COLO668 (cell line): Measurements from ENCODE around the gene SGK1.
A peak's percentile ranks its signal among the peaks of the same experiment; 100 is the strongest.
"Not testable (repeated sequence)": the region's sequence is repeated elsewhere in the genome, so short reads cannot be mapped to it uniquely, and the experiment has no call there.

Experiments
- DNase-seq: peaks from one replicate; lab custom pipeline; 2025; ENCODE audit not compliant: unreplicated experiment; lab: John Stamatoyannopoulos, UW

Gene SGK1

GRCh38 chr6:134307075-134307474 is 10.8 kb downstream of the SGK1 start:
- DNase-seq: no peak

GRCh38 chr6:134304381-134304780 is 13.5 kb downstream of the SGK1 start:
- not testable (repeated sequence) for DNase-seq

GRCh38 chr6:134303891-134304290 is 14.0 kb downstream of the SGK1 start:
- no peak for DNase-seq

DNA sequence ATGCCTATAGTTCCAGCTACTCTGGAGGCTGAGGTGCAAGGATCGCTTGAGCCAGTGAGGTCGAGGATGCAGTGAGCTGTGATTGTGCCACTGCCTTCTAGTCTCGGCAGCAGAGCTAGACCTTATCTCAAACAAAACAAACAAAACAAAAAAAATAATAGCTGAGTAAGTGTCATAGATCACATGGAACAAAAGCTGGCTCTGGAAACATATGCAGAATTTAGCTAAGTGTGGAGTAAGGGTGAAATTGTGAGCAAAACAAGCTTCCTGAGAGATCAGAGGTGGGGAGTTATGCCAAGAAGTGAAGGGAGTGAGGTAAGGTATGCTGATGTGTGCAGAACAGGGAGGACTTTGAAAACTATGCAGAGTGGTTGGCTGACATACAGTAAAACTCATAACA is 18.7 kb downstream of the SGK1 start:
- DNase-seq: no peak

DNA sequence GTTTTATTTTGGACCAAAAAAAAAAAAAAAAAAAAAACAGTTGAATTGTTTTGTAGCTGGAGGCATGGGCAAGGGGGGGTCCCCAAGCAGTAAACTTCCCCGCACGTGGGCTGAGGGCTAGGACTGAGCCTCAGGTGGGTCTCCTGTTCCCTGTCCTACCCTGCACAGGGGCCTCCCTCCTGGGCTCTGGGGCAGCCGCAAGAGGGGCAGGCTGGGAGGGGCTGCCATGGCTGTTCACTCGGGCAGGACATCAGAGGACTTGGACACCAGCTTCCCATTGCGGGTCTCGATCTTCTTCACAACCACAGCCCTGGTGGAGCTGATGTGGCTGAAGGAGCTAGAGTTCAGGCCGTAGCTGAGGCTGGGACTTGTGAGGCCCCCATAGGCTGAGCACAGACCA is 21.1 kb downstream of the SGK1 start:
- no peak for DNase-seq

- DNase-seq: no peak
These were observed 21.9 kb downstream of the SGK1 start for GRCh38 chr6:134295953-134296553.

DNA sequence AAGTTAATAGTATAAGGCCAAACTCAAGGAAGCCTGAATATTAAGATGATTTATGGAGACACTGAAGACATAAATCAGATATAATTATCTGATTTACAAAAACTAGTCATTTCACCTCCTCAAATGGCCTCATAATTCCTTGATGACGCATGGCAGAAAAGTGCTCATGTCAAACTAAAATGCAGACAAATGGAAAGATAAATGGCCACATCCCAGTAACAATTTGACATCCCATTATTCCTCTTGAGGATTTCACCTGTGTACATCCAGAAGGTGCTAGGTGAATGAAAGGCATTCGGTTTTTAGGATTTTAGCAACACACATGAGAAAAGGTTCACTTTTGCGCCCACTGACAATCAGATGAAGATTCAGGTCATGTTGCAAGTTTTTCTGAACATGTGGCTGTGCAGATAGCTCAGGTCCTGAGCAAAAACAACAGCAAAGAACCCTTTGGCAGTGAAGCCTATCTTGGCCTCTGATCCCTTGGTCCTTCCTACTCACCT is 24.2 kb downstream of the SGK1 start:
- no peak for DNase-seq

- no peak for DNase-seq
These were observed 26.8 kb downstream of the SGK1 start for GRCh38 chr6:134291156-134291555.

DNA sequence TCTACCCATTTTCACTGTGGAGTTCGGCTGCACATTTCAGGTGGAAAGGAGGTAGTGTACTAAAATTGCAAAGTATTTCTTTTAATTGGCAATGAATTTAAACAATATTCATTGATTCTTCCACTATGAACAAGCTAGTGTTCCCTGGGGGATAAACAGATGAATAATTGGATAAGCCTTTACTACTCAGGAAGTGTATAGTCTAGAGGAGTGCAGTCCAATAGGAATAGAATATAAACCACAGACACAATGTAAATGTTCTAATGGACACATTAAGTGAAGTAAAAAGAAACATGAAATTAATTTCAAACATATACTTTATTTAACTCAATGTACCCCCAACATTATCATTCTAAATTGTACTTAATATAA is 28.7 kb downstream of the SGK1 start:
- DNase-seq: no peak

DNA sequence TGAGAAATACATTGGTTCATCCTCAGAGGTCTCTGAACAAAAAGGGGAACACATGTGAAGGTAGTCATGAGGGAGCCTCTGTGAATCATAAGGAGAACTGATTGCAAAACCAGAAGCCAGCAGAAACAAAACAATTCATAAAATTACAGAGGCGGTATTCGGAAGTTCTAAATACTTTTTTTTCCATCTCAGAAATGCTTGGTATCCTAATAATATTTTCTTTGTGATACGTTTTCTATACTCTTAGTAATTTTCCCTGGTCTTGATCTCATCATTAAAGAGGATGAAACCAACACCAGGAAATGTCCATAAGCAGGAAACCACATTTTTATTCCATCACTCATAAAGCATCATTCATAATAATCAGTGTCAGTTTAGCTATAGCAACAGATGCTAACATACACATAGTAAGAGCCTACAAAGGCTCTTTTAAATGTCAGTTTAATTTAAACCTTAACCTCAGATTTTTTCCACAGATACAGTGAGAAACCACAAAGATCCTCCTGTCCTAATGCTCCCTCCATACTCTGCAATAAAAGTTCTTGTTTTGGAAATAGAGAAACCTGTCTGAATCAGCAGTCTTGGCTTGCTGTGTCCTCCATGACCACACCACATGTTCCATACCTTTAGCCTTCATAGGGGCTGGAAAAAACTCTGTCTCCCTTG is 29.2 kb downstream of the SGK1 start:
- DNase-seq: no peak

DNA sequence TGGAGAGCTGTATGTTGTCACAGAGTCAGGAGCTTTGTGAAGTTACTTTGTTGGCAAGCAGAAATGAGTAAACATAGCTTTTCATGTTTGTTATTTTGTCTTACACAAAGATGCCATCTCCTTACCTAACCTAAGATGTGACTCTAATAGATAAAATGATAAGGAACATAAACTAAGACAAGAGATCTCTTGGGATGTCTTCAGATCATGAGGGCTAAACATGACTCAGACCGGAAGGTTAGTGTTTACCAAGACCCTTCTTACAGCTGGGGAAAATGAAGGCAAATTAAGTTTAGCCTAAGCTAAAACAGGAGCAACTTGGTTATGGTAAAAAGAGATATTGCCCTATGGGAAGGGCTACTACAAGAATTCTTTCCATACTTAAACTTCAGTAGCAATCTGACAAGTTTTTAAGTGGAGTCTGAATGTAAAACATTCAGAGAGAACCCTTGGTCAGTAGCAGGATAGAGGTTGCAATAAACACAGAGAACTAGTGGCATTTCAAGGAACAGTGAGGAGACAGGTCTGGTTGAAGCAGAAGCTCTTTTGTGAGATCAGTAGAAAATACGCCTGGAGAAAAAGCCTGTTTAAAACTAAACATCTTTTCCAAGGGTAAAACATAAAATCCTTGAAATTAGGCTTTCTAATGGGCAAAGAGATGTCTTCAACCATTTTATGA is 29.9 kb downstream of the SGK1 start:
- DNase-seq: no peak

DNA sequence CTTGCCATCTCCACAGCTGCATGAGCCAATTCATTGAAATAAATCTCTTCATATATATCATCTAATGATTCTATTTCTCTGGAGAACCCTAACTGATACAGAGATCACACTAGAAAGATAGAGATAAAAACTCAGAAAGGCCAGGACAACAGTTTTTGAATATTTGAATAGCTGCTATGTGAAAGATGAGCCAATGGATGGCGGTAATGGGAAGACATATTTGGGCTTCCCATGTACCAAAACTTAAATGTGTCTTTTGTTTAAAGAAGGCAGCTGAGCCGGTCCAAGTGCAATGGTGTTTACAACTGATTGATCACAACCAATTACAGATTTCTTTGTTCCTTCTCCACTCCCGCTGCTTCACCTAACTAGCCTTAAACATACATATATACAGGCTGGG is 35.1 kb downstream of the SGK1 start:
- DNase-seq: no peak

DNA sequence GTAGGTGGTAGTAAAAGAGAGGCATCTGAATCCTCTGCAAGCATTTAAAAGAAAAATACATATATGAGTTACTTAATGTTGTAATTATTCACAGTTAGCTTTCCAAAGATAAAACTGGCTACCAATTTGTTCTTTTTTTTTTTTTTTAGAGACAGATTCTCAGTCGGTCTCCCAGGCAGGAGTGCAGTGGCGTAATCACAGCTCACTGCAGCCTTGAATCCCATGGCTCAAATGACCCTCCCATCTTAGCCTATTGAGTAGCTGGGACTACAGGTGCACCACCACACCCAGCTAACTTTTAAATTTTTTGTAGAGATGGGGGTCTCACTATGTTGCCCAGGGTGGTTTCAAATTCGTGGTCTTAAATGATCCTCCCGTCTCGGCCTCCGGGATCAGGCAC is 36.5 kb downstream of the SGK1 start:
- DNase-seq: no peak

- no peak for DNase-seq
These were observed 39.9 kb downstream of the SGK1 start for GRCh38 chr6:134278000-134278399.

GRCh38 chr6:134276891-134277377 is 41.0 kb downstream of the SGK1 start:
- DNase-seq: not testable (repeated sequence)

DNA sequence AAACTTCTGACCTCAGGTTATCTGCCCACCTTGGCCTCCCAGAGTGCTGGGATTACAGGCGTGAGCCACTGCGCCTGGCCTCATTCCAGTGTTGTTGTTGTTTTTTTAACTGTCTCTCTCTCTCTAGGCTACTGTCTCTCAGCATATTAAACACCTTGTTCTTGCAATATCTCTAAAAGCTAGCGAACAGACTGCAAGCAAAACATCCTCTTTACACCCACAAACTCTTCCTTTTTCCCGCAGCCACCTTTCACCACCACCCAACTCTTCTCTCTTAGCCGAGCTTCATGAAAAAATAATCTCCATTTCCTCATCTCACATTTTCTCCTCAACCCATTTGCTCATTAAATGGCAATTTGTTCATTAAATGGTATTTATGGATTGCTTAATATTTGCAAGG is 45.5 kb downstream of the SGK1 start:
- no peak for DNase-seq

- peak; percentile 81 for DNase-seq
These were observed 50.0 kb downstream of the SGK1 start for GRCh38 chr6:134267917-134268361.

DNA sequence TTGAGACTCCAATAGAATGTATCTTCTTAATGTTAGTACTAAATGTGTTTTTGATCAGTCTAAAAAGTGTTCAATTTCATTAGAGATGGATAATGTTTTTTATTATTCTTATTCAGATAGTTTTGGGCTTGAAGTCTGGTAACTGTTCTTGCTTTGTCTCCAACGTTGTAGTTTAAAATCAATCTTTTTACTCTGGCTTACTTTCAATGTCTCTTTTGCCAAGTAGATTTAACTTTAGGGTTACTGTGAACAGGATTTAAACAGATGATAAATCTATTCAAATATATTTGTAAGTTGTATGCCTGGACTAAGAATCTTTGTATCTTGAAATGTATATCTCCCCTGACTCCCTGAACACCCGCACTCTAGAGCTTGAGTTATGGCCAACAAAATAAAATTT is 51.1 kb downstream of the SGK1 start:
- DNase-seq: no peak

- DNase-seq: no peak
These were observed 56.1 kb downstream of the SGK1 start for GRCh38 chr6:134261766-134262165.

DNA sequence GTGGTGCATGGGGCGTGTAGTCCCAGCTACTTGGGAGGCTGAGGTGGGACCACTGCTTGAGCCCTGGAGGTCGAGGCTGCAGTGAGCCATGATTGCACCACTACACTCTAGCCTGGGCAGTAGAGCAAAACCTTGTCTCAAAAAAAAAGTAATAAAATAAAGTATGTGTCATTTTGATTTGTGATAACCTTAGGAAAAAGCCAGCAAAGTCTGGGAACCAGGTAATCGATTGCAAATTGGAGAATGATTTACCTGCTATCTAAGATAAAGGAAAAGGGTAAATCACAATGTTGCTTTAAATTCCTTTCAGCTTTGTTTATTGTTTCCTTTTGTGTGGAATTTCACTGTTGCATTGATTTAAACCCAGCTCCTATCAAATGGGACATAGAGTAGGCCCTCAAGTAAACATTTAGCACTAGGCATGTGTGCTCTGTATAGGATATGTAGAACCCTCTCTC is 59.0 kb downstream of the SGK1 start:
- no peak for DNase-seq

DNA sequence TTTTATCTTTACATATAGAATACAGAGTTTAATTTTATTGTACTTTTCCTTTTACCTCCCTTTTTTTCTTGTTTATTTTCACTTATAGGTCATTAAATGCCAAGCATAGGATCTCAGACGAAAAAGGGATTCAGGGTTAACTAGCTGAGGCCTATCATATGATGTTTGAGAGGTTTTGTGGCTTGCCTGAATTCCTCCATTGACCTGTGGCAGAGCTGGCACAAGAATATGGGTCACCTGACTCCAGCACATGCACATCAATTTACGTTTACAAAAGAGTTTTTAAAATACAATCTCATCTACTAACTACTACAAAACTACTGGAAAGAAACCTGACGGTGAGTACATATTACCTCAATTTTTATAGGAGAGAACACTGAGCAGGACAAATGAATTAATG is 60.4 kb downstream of the SGK1 start:
- DNase-seq: no peak

DNA sequence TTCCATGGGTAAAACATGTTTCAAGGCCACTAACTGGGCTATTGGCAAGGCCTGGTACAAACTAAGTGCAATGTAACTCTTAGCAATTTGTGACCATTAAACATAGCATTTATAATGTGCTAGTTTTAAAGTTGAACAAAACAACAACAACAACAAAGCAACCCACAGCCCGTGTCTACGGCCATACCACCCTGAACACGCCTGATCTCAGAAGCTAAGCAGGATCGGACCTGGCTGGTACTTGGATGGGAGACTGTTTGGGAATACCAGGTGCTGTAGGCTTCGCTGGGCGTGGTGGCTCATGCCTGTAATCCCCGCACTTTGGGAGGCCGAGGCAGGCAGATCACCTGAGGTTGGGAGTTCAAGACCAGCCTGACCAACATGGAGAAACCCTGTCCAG is 61.0 kb downstream of the SGK1 start:
- no peak for DNase-seq
